Hepatocyte (in vitro differentiated cells): ENCODE measurements around the gene PCOLCE2.
"Not testable (repeated sequence)": the region's sequence is repeated elsewhere in the genome, so short reads cannot be mapped to it uniquely, and the experiment has no call there.

Source experiments
- CTCF ChIP-seq: fragments of 200-600 bp; sonication (generic); IDR thresholded peaks from 2 replicates; pipeline ENCODE4 v1.5.1; 2016; ENCODE audit warnings: antibody characterized with exemption, mild to moderate bottlenecking; ENCODE audit not compliant: poor library complexity
- EZH2 ChIP-seq: fragments of 200-600 bp; sonication (generic); IDR thresholded peaks from 2 replicates; pipeline ENCODE4 v1.6.1; 2016; ENCODE audit warnings: antibody characterized with exemption, mild to moderate bottlenecking, borderline replicate concordance

DNA sequence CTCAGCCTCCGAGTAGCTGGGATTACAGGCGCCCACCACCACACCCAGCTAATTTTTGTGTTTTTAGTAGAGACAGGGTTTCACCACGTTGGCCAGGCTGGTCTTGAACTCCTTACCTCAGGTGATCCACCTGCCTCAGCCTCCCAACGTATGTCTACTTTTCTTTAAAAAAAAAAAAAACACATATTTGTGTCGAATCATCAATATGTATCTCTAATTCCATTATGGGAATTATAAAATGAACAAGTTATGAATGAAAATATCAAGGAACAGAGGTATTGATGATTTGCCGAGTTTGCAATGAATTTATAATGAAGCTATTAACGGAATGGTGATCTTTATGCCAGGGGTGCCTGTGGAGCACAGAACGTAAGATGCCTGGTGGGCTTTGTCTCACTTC is 5.3 kb downstream of the PCOLCE2 start:
- not testable (repeated sequence) for TF ChIP-seq CTCF, EZH2
